GM12878 (cell line): ENCODE measurements around the gene MIEF1.

Experiments used
- CHD1 ChIP-seq: IDR thresholded peaks from 2 replicates; pipeline ENCODE4 v1.6.1; 2012; ENCODE audit warnings: low read depth, low read length, improper control_type of control experiment
- MYC ChIP-seq: IDR thresholded peaks from 2 replicates; pipeline ENCODE4 v1.6.1; 2011; ENCODE audit warnings: mild to moderate bottlenecking, low read length, moderate library complexity, inconsistent platforms; ENCODE audit not compliant: insufficient read depth, insufficient replicate concordance, insufficient read length, severe bottlenecking
- POLR2A ChIP-seq: IDR thresholded peaks from 2 replicates; pipeline ENCODE4 v1.6.1; 2011; ENCODE audit warnings: low read depth, mild to moderate bottlenecking, low read length
- RB1 ChIP-seq: fragments of 450-650 bp; formaldehyde crosslinking; IDR thresholded peaks from 2 replicates; pipeline ENCODE4 v1.6.1; 2017; ENCODE audit warnings: mild to moderate bottlenecking, borderline replicate concordance
- RELB ChIP-seq: fragments of 450-650 bp; IDR thresholded peaks from 2 replicates; pipeline ENCODE4 v1.6.1; 2017; ENCODE audit warnings: low read depth, mild to moderate bottlenecking, moderate library complexity
- SIX5 ChIP-seq: IDR thresholded peaks from 2 replicates; pipeline ENCODE4 v1.6.1; 2011; ENCODE audit warnings: mild to moderate bottlenecking, low read depth, low read length, moderate library complexity; ENCODE audit not compliant: severe bottlenecking

GRCh38 chr22:39473851-39474250 is 28.2 kb upstream of the MIEF1 start:
- no peak for TF ChIP-seq RELB
- no peak for TF ChIP-seq RB1
- TF ChIP-seq SIX5, result no peak
- TF ChIP-seq CHD1, result no peak
- TF ChIP-seq MYC, result no peak
- TF ChIP-seq POLR2A, result no peak
